ENCODE measurements around the gene PCSK5. TPM values are rescaled to one million over a fixed set of nuclear protein-coding genes. Genes with fewer than 3 reads are reported as not detected.

The PCSK5 gene
- total and polyA plus RNA-seq, 2 donors (not counting 3 experiments of a cell fraction or from before 2014, with no cell fraction given): 2.6 to 4.8 TPM

DNA sequence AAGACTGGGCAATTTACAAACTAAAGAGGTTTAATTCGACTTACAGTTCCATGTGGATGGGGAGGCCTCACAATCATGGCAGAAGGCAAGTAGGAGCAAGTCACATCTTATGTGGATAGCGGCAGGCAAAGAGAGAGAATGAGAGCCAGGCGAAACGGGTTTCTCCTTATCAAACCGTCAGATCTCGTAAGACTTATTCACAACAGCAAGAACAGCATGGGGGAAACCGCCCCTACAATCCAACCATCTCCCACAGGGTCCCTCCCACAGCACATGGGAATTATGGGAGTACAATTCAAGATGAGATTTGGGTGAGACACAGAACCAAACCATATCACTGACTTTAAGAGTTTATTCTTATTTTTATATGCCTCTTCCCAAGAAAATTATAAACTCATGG is 443.5 kb downstream of the PCSK5 start:
- H4K20me1 ChIP-seq (replicated peaks; ENCODE audit: control insufficient read depth, extremely low read depth, insufficient read depth, low read length): no peaks in the 10 kb centered on the region
- no peak overlapping the region for H3K27ac ChIP-seq (ENCODE audit: insufficient read depth, low read depth, low read length)
- H3K9me1 ChIP-seq (replicated peaks; ENCODE audit: control insufficient read depth, extremely low read depth, insufficient read depth, low read length): no peaks in the 10 kb centered on the region
- no peaks in the 10 kb centered on the region for H3K9me3 ChIP-seq (replicated peaks; ENCODE audit: control insufficient read depth, insufficient read depth, low read length)
- DNase-seq (ENCODE audit: low read depth, low spot score) (no peak), FAIRE-seq (no peak)
- ChIA-PET CTCF (no interaction called here), POLR2A (no interaction called here)
- no peaks in the 10 kb centered on the region for H3K79me2 ChIP-seq (ENCODE audit: control insufficient read depth, insufficient read depth, low read length)
- dilution Hi-C loops (cut with MboI; ENCODE audit: extremely low pct_ligation_motif_present, low sequenced_read_pairs) (no loop called here), intact Hi-C loops (cut with micrococcal nuclease) (no loop called here)
- no peaks in the 10 kb centered on the region for H3K4me1 ChIP-seq (ENCODE audit: control insufficient read depth, extremely low read depth, insufficient read depth, low read length)
- no peaks in the 10 kb centered on the region for H3K36me3 ChIP-seq (ENCODE audit: control insufficient read depth in 2 of 2, extremely low read depth in 1 of 2, insufficient read depth in 2 of 2, low read length in 2 of 2)
- BruUV-seq (replicated peaks): no TSS peak
- H2AFZ ChIP-seq (ENCODE audit: low read depth, low read length): no peak overlapping the region
- no peak overlapping the region for H3K4me3 ChIP-seq (replicated peaks in 1 of 3; ENCODE audit: insufficient read depth in 1 of 3, low read depth in 1 of 3, low read length in 3 of 3)
- no peak overlapping the region for H3K4me2 ChIP-seq (ENCODE audit: insufficient read depth, low read length)
- H3K27me3 ChIP-seq (ENCODE audit: control insufficient read depth in 2 of 2, insufficient read depth in 2 of 2, low read length in 2 of 2): peaks cover 8% of the 10 kb centered on the region in 2 experiments
- TF ChIP-seq EZH2 (IDR thresholded peaks at IDR 0.05; ENCODE audit: borderline replicate concordance, low read depth, low read length, severe bottlenecking): no peak
- no peak for TF ChIP-seq GATA2 (IDR thresholded peaks at IDR 0.05; ENCODE audit: insufficient read depth, insufficient read length, low read depth, low read length)
- TF ChIP-seq JUN (IDR thresholded peaks at IDR 0.05; ENCODE audit: borderline replicate concordance, insufficient read depth, insufficient read length, low read depth): no peak
- TF ChIP-seq, protein P1, sequence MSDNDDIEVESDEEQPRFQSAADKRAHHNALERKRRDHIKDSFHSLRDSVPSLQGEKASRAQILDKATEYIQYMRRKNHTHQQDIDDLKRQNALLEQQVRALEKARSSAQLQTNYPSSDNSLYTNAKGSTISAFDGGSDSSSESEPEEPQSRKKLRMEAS (IDR thresholded peaks at IDR 0.05; ENCODE audit: insufficient read depth, insufficient read length): no peak
- TF ChIP-seq MYC (IDR thresholded peaks at IDR 0.05; ENCODE audit: low read depth, low read length): no peak
- TF ChIP-seq, protein P2, sequence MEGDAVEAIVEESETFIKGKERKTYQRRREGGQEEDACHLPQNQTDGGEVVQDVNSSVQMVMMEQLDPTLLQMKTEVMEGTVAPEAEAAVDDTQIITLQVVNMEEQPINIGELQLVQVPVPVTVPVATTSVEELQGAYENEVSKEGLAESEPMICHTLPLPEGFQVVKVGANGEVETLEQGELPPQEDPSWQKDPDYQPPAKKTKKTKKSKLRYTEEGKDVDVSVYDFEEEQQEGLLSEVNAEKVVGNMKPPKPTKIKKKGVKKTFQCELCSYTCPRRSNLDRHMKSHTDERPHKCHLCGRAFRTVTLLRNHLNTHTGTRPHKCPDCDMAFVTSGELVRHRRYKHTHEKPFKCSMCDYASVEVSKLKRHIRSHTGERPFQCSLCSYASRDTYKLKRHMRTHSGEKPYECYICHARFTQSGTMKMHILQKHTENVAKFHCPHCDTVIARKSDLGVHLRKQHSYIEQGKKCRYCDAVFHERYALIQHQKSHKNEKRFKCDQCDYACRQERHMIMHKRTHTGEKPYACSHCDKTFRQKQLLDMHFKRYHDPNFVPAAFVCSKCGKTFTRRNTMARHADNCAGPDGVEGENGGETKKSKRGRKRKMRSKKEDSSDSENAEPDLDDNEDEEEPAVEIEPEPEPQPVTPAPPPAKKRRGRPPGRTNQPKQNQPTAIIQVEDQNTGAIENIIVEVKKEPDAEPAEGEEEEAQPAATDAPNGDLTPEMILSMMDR (IDR thresholded peaks at IDR 0.05; ENCODE audit: extremely low read depth in 1 of 2, insufficient read depth in 1 of 2, low read depth in 1 of 2, low read length in 2 of 2): no peak
- TF ChIP-seq POLR2AphosphoS5 (IDR thresholded peaks at IDR 0.05; ENCODE audit: insufficient read depth, low read depth, low read length): no peak
- H3K9ac ChIP-seq (replicated peaks; ENCODE audit: extremely low read depth, insufficient read depth, low read length): no peak overlapping the region
